HUDEP-2 (cell line): ENCODE results near the gene PRSS23.
A peak's percentile ranks its signal among the peaks of the same experiment; 100 is the strongest.
"Not testable (repeated sequence)": the region's sequence is repeated elsewhere in the genome, so short reads cannot be mapped to it uniquely, and the experiment has no call there.

ENCODE experiments used
- DNase-seq, 76 experiments: peaks; one replicate each; lab custom pipeline; 2025; ENCODE audit not compliant: unreplicated experiment in 76 of 76; lab: John Stamatoyannopoulos, UW

PRSS23 gene, protein sequence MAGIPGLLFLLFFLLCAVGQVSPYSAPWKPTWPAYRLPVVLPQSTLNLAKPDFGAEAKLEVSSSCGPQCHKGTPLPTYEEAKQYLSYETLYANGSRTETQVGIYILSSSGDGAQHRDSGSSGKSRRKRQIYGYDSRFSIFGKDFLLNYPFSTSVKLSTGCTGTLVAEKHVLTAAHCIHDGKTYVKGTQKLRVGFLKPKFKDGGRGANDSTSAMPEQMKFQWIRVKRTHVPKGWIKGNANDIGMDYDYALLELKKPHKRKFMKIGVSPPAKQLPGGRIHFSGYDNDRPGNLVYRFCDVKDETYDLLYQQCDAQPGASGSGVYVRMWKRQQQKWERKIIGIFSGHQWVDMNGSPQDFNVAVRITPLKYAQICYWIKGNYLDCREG

DNA sequence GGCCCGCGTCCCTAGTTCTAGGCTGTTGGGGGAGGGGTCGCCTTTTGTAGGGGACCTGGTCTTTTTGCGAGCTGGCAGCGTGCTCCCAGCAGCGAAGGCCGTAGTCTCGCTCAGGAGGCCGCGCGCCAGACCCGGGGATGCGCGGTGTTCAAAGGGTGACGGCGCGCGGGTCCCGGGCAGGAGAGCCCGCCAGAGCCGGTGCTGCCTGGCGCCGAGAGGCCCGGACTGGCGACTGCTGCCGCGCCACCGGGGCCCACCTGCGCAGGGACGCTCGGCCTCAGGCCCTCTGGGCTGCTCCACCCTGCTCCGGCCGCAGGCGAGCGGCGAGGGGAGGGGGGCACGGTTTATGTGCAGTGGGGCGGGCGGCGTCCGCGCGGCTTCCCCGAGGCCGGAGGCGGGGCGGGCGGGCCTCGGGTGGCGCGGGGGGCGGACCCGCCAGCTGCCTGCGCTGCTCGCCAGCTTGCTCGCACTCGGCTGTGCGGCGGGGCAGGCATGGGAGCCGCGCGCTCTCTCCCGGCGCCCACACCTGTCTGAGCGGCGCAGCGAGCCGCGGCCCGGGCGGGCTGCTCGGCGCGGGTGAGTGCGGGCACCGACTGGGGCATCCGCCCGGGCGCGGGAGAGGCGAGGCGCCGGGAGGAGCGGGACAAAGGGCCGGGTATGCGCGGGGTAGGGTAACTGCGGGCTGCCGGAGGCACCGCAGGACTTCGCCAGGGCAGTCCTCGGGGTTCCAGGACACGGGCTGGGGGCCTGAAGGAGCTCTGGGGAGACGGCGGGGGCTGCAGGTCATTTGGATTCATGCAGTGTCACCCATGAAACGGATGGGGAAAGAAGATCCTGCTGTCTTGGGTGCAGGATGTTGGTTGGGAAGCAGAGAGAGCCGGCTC is at the start of gene PRSS23:
Gene PRSS23 (plus strand): TSS at position 467 of the 884 bp plus-strand sequence. CDS start 7,102 bp downstream, outside the sequence.
- DNase-seq: peak in 4 of 76 experiments; percentile 8 to 27 (median 14)

GRCh38 chr11:86753459-86753858 is 46.9 kb upstream of the PRSS23 start:
- no peak for DNase-seq

- no peak for DNase-seq
Observed at GRCh38 chr11:86755146-86755545, 45.2 kb upstream of the PRSS23 start.

GRCh38 chr11:86758171-86758570 is 42.2 kb upstream of the PRSS23 start:
- no peak for DNase-seq

DNA sequence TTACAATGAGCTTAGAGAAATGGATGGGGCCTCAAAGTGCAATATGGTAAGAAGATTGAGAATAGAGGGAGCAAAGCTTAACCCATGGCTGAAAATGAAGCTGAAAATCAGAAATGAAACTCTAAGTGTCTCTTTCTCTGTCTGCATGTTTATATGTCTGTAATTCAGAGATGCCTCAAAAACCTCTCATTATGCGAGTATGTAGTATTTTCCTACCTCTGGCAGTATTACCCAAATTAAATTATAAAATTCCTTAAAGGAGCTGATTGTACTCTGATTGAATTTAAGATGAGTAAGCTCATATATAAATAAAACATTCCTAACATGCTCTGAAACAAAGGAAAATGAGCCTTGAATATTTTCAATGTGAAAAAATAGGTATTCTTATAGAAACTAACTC is 39.8 kb upstream of the PRSS23 start:
- DNase-seq: no peak

- DNase-seq: no peak
Observed at GRCh38 chr11:86761978-86762377, 38.4 kb upstream of the PRSS23 start.

- DNase-seq: no peak
Observed at GRCh38 chr11:86765203-86765602, 35.1 kb upstream of the PRSS23 start.

- no peak for DNase-seq
Observed at GRCh38 chr11:86765878-86766277, 34.5 kb upstream of the PRSS23 start.

GRCh38 chr11:86769219-86769618 is 31.1 kb upstream of the PRSS23 start:
- no peak for DNase-seq

DNA sequence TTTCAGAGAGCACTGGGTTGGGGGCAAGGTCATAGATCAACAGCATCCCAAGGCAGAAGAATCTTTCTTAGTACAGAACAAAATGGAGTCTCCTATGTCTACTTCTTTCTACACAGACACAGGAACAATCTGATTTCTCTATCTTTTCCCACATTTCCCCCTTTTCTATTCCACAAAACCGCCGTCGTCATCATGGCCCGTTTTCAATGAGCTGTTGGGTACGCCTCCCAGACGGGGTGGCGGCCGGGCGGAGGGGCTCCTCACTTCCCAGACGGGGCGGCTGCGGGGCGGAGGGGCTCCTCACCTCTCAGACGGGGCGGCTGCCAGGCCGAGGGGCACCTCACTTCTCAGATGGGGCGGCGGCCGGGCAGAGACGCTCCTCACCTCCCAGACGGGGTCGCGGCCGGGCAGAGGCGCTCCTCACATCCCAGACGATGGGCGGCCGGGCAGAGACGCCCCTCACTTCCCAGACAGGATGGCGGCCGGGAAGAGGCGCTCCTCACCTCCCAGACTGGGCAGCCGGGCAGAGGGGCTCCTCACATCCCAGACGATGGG is 29.8 kb upstream of the PRSS23 start:
- DNase-seq: not testable (repeated sequence)

DNA sequence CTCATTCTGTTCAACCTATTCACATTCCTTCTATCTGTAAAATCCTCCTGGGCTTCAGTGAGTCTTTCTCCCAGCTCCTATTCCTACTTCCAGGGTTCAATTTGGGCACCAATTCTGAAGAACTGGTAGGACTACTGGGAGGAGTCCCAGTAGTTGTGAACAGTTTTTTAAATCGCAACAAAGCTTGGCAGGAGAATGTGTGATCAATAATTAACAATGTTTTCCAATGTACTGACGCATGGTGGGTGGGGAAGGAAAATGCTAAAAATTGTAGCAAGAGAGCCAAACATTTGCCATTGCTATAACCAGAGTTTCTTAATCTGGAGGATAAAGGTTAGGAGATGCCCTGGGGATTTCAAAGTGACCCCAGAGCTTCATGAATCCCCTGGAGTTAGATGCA is 27.3 kb upstream of the PRSS23 start:
- no peak for DNase-seq

DNA sequence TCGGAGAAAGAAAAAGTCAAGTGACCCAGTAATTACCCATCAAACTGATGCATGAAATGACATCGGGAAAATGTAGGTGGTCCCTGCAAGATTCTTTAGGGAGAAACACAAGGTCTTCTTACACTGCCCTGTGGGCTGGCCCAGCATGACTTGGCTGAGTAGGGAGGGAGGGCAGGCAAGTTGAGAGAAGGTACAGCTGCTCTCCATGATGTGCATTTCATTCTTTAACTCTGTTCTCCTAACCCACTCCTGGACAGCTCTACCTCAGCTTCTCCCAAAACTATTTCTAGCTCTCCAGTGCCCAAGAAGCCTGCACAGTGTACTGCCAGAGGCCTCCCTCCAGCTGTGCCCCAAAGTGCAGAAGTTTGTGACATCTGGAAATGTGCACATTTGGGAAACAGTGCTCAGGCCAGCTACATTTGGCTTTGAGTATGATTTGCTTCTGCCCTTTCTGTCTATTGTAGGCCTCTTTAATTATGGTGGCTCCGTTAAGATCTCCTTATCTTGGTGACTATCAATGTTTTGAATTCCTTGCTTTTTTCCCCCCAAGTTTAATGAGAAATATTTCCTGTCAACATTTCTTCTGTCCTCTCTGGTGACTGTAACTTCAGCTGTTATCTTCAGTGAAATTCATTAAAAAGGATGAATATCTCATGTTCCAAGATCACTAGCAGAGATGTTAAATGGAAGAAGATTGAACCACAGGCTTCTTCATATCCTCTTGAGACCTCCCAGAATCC is 26.7 kb upstream of the PRSS23 start:
- DNase-seq: no peak

DNA sequence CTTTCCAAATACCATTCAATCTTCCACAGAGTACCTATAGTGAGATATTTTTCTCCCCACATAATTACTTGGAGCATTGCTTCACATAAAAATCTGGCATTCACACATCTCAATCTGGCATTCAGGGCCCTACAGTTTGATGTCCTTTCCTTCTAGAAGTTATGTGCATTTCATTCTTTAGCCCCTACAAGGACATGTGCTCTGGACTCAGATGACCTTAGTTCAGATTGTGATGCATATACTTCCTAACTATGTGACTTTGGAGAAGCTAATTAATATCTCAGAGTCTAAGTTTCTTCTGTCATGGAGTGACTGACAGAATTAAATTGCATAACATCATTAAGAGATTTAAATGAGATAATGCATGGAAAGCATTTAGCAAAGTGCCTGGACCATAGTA is 25.9 kb upstream of the PRSS23 start:
- no peak for DNase-seq

GRCh38 chr11:86775361-86775760 is 25.0 kb upstream of the PRSS23 start:
- DNase-seq: no peak

GRCh38 chr11:86781546-86781945 is 18.8 kb upstream of the PRSS23 start:
- peak in 3 of 76 experiments; percentile 4 to 9 (median 5) for DNase-seq

GRCh38 chr11:86782742-86783141 is 17.6 kb upstream of the PRSS23 start:
- DNase-seq: no peak

- no peak for DNase-seq
Observed at GRCh38 chr11:86783661-86784060, 16.7 kb upstream of the PRSS23 start.

DNA sequence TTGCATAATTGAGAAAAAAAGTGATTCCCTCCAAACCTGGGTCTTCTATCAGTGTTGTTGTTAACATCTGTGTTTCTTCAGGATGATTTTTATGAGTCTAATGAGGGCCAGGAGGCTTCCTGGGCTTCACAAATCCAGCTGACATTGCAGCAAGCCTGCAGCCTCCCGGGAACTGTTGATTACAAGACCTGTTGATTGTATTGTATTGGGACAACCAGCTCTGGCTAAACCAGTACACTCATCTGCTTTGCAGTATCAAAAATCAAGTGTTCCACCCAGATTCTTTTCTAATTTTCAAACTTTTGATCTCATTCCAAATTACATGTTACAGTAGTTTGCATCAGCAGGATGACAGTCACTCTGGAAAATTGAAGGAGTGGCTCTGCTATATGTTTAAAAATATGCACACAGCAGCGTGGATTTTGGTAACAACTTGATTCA is 16.1 kb upstream of the PRSS23 start:
- no peak for DNase-seq

DNA sequence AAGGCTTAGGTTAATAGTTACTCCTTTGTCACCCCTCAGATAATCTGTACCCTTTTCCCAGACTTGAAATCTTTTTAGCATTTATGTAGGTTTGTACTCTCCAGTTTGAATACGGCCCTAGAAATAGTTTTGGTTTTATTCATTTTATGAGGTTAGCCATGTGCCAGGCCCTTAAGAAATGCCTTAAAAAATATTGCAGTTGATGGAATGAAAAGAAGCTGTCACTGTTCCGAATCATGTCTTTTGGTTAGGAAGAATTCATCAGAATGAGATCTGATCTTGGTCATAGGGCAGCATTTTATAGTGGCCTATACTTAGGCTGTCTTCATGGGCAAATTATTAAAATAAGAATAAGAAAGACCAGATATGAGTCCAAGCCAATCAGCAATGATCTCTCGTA is 14.8 kb upstream of the PRSS23 start:
- no peak for DNase-seq

GRCh38 chr11:86787018-86787536 is 13.3 kb upstream of the PRSS23 start:
- no peak for DNase-seq
